HCT116 (cell line): Measurements from ENCODE around the gene COBL. TPM values are rescaled to one million over a fixed set of nuclear protein-coding genes. Genes with fewer than 3 reads are reported as not detected.

Experiments
- ATAC-seq: fragments of 200-7000 bp; cut with Tn5 transposase; 2 replicates; pipeline ENCODE4 v1.9.1; 2020; ENCODE audit warnings: mild to moderate bottlenecking, moderate library complexity
- BruUV-seq: library from RNA; stranded (reverse); fragments of 400-500 nt; replicated peaks from 2 replicates; lab custom pipeline; 2021; lab: Mats Ljungman, UMichigan
- CTCF ChIA-PET: fragments of 300-600 bp; sonication (Branson Sonifier 250); formaldehyde crosslinking; loops from one replicate; lab custom pipeline; 2021; ENCODE audit warnings: antibody characterized with exemption; lab: Charles Lee
- POLR2A ChIA-PET: fragments of 300-600, 350-600 bp; sonication (Branson Sonifier 250); formaldehyde crosslinking; loops from one replicate; lab custom pipeline; 2021; ENCODE audit warnings: antibody characterized with exemption; lab: Charles Lee
- RAD21 ChIA-PET, 2 experiments: fragments of 300-600 bp; sonication (Branson Sonifier 250); formaldehyde crosslinking; loops; one replicate each; lab custom pipeline; 2023; ENCODE audit warnings: low total read pairs in 2 of 2; ENCODE audit not compliant: uncharacterized antibody in 2 of 2, unreplicated experiment in 2 of 2, low non-redundant PET in 1 of 2; lab: Charles Lee
- DNase-seq: peaks from one replicate; pipeline ENCODE4 v3.0.0-alpha.2; 2010; ENCODE audit warnings: low read depth, low spot score
- H2AFZ ChIP-seq: fragments of 200-600 bp; shearing (Covaris generic), sonication (generic); 2 replicates; pipeline ENCODE4 v1.6.1; 2017; ENCODE audit warnings: low read depth, mixed run types, mixed read lengths, antibody characterized with exemption, low read length; ENCODE audit not compliant: poor library complexity, severe bottlenecking
- H3K27ac ChIP-seq: 2 replicates; pipeline ENCODE4 v1.5.1; 2012; ENCODE audit warnings: low read depth, low read length
- H3K27me3 ChIP-seq: fragments of 200-600 bp; sonication (generic); 2 replicates; pipeline ENCODE4 v1.6.1; 2016; ENCODE audit warnings: mixed run types, low read length, mixed read lengths; ENCODE audit not compliant: insufficient read depth
- H3K36me3 ChIP-seq, 2 experiments: fragments of 200-500 bp in 1 of 2; fragments of 200-600 bp in 1 of 2; sonication (Bioruptor generic) in 1 of 2; sonication (generic) in 1 of 2; 2 replicates each; pipeline versions ENCODE4 v1.5.1 to v1.6.1; 2014 to 2016; ENCODE audit warnings: low read length in 2 of 2, inconsistent platforms in 1 of 2, mixed read lengths in 1 of 2, mixed run types in 1 of 2; ENCODE audit not compliant: insufficient read depth in 2 of 2, control insufficient read depth in 1 of 2
- H3K4me1 ChIP-seq, 2 experiments: fragments of 200-600 bp in 1 of 2; sonication (generic) in 1 of 2; 2 replicates each; pipeline versions ENCODE4 v1.5.1 to v1.6.1; 2012 to 2017; ENCODE audit warnings: low read length in 2 of 2, inconsistent platforms in 1 of 2, mild to moderate bottlenecking in 1 of 2, mixed read lengths in 1 of 2, mixed run types in 1 of 2, moderate library complexity in 1 of 2; ENCODE audit not compliant: insufficient read depth in 2 of 2, control insufficient read depth in 1 of 2
- H3K4me2 ChIP-seq: fragments of 200-600 bp; sonication (generic); 2 replicates; pipeline ENCODE4 v1.6.1; 2017; ENCODE audit warnings: mixed run types, low read length, mixed read lengths
- H3K4me3 ChIP-seq, 2 experiments: fragments of 200-600 bp in 1 of 2; sonication (generic) in 1 of 2; replicated peaks in 1 of 2; 2 replicates each; pipeline ENCODE4 v1.5.1; 2011 to 2016; ENCODE audit warnings: low read length in 2 of 2, control low read depth in 1 of 2, low read depth in 1 of 2, mild to moderate bottlenecking in 1 of 2, mixed read lengths in 1 of 2, mixed run types in 1 of 2
- H3K79me2 ChIP-seq: fragments of 200-600 bp; sonication (generic); 2 replicates; pipeline ENCODE4 v1.6.1; 2017; ENCODE audit warnings: mild to moderate bottlenecking, mixed run types, low read length, moderate library complexity, mixed read lengths; ENCODE audit not compliant: insufficient read depth
- H3K9ac ChIP-seq: fragments of 200-600 bp; sonication (generic); 2 replicates; pipeline ENCODE4 v1.6.1; 2016; ENCODE audit warnings: low read length, mixed read lengths
- H3K9me2 ChIP-seq: fragments of 200-600 bp; sonication (generic), shearing (Covaris generic); 2 replicates; pipeline ENCODE4 v1.6.1; 2017; ENCODE audit warnings: mixed run types, mild to moderate bottlenecking, moderate library complexity; ENCODE audit not compliant: insufficient read depth
- H3K9me3 ChIP-seq, 2 experiments: fragments of 200-500 bp in 1 of 2; fragments of 200-600 bp in 1 of 2; sonication (Bioruptor generic) in 1 of 2; sonication (generic) in 1 of 2; 2 replicates each; pipeline ENCODE4 v1.6.1; 2014 to 2017; ENCODE audit warnings: low read length in 2 of 2, mixed read lengths in 2 of 2, inconsistent platforms in 1 of 2, low read depth in 1 of 2, mild to moderate bottlenecking in 1 of 2, mixed run types in 1 of 2, moderate library complexity in 1 of 2; ENCODE audit not compliant: control insufficient read depth in 1 of 2, insufficient read depth in 1 of 2
- H4K20me1 ChIP-seq: fragments of 200-600 bp; sonication (generic), shearing (Covaris generic); 2 replicates; pipeline ENCODE4 v1.6.1; 2017; ENCODE audit warnings: mixed run types, mild to moderate bottlenecking, moderate library complexity; ENCODE audit not compliant: insufficient read depth
- EGR1 ChIP-seq: IDR thresholded peaks from 2 replicates; pipeline ENCODE4 v1.6.1; 2012; ENCODE audit warnings: low read depth
- EZH2 ChIP-seq: fragments of 200-600 bp; sonication (generic); IDR thresholded peaks from 2 replicates; pipeline ENCODE4 v1.6.1; 2017; ENCODE audit warnings: antibody characterized with exemption, mixed run types
- EZH2phosphoT487 ChIP-seq: fragments of 200-600 bp; IDR thresholded peaks from 2 replicates; pipeline ENCODE4 v1.6.1; 2018; ENCODE audit warnings: antibody characterized with exemption, borderline replicate concordance
- FOSL1 ChIP-seq: IDR thresholded peaks from 2 replicates; pipeline ENCODE4 v1.6.1; 2012; ENCODE audit warnings: low read depth
- SIN3A ChIP-seq: IDR thresholded peaks from 2 replicates; pipeline ENCODE4 v1.6.1; 2012; ENCODE audit warnings: low read depth
- TCF7L2 ChIP-seq: IDR thresholded peaks from 2 replicates; pipeline ENCODE4 v1.7.0; 2011; ENCODE audit warnings: borderline replicate concordance, inconsistent platforms; ENCODE audit not compliant: insufficient read depth, insufficient read length; ENCODE audit errors: extremely low read depth
- ZFX ChIP-seq: fragments of 450-650 bp; IDR thresholded peaks from 2 replicates; pipeline ENCODE4 v1.6.1; 2017
- intact Hi-C: fragments of 100-400 bp; cut with micrococcal nuclease; formaldehyde crosslinking; loops from 2 replicates; pipeline ENCODE4 v1.10.0; 2022
- total RNA-seq: library from RNA; stranded (reverse); gene quantifications from one replicate; pipeline ENCODE4 v1.2.1, GENCODE V29; 2021; ENCODE audit not compliant: unreplicated experiment
- TF ChIP-seq, protein P1 (sequence below): IDR thresholded peaks from 2 replicates; pipeline ENCODE4 v1.6.1; 2012; ENCODE audit warnings: low read depth
- TF ChIP-seq, protein P2 (sequence below): IDR thresholded peaks from 2 replicates; pipeline ENCODE4 v1.6.1; 2011; ENCODE audit warnings: mild to moderate bottlenecking, low read length, moderate library complexity; ENCODE audit not compliant: insufficient replicate concordance; ENCODE audit errors: extremely low read depth
- TF ChIP-seq, protein P3 (sequence below): IDR thresholded peaks from 2 replicates; pipeline ENCODE4 v1.6.1; 2012

Gene COBL
- total RNA-seq, 1 experiment from 2014 or later, result 19.3 TPM

GRCh38 chr7:51292596-51292995, 24.0 kb downstream of the COBL start:
- Histone ChIP-seq H4K20me1 (no peaks in the 10 kb centered on the region), H2AFZ (no peak overlapping the region), H3K4me2 (no peak overlapping the region), H3K27me3 (no peaks in the 10 kb centered on the region), H3K4me3 (no peak overlapping the region), H3K9ac (no peak overlapping the region), H3K79me2 (peaks cover 5% of the 10 kb centered on the region; the same call in 1 of the 2 replicates), H3K9me2 (no peaks in the 10 kb centered on the region), H3K9me3 (no peaks in the 10 kb centered on the region), H3K36me3 (no peaks in the 10 kb centered on the region), H3K4me1 (peaks cover 15 to 39% of the 10 kb centered on the region in 2 experiments), H3K27ac (no peak overlapping the region)
- ATAC-seq (no peak), DNase-seq (no peak)
- ChIA-PET POLR2A (no interaction called here), RAD21 (no interaction called here), CTCF (no interaction called here)
- no TSS peak for BruUV-seq
- intact Hi-C loops, result no loop called here
- TF ChIP-seq, protein P1, sequence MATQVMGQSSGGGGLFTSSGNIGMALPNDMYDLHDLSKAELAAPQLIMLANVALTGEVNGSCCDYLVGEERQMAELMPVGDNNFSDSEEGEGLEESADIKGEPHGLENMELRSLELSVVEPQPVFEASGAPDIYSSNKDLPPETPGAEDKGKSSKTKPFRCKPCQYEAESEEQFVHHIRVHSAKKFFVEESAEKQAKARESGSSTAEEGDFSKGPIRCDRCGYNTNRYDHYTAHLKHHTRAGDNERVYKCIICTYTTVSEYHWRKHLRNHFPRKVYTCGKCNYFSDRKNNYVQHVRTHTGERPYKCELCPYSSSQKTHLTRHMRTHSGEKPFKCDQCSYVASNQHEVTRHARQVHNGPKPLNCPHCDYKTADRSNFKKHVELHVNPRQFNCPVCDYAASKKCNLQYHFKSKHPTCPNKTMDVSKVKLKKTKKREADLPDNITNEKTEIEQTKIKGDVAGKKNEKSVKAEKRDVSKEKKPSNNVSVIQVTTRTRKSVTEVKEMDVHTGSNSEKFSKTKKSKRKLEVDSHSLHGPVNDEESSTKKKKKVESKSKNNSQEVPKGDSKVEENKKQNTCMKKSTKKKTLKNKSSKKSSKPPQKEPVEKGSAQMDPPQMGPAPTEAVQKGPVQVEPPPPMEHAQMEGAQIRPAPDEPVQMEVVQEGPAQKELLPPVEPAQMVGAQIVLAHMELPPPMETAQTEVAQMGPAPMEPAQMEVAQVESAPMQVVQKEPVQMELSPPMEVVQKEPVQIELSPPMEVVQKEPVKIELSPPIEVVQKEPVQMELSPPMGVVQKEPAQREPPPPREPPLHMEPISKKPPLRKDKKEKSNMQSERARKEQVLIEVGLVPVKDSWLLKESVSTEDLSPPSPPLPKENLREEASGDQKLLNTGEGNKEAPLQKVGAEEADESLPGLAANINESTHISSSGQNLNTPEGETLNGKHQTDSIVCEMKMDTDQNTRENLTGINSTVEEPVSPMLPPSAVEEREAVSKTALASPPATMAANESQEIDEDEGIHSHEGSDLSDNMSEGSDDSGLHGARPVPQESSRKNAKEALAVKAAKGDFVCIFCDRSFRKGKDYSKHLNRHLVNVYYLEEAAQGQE, result no peak
- TF ChIP-seq FOSL1 (no peak), TCF7L2 (no peak), SIN3A (no peak), ZFX (no peak), EGR1 (no peak), EZH2 (no peak), EZH2phosphoT487 (no peak)
- TF ChIP-seq, protein P2, sequence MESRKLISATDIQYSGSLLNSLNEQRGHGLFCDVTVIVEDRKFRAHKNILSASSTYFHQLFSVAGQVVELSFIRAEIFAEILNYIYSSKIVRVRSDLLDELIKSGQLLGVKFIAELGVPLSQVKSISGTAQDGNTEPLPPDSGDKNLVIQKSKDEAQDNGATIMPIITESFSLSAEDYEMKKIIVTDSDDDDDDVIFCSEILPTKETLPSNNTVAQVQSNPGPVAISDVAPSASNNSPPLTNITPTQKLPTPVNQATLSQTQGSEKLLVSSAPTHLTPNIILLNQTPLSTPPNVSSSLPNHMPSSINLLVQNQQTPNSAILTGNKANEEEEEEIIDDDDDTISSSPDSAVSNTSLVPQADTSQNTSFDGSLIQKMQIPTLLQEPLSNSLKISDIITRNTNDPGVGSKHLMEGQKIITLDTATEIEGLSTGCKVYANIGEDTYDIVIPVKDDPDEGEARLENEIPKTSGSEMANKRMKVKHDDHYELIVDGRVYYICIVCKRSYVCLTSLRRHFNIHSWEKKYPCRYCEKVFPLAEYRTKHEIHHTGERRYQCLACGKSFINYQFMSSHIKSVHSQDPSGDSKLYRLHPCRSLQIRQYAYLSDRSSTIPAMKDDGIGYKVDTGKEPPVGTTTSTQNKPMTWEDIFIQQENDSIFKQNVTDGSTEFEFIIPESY, result no peak
- TF ChIP-seq, protein P3, sequence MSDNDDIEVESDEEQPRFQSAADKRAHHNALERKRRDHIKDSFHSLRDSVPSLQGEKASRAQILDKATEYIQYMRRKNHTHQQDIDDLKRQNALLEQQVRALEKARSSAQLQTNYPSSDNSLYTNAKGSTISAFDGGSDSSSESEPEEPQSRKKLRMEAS, result no peak
